MM.1S (cell line): Measurements from ENCODE around the gene ADAM8.

ENCODE experiments used
- CTCF ChIP-seq: fragments of 300-600 bp; sonication (generic); IDR thresholded peaks from 2 replicates; pipeline ENCODE4 v1.5.1; 2016; ENCODE audit warnings: antibody characterized with exemption, low read length, mixed read lengths
- EZH2 ChIP-seq: fragments of 300-600 bp; sonication (generic); optimal IDR thresholded peaks from 2 replicates; pipeline ENCODE3; 2017; ENCODE audit warnings: low read depth, mild to moderate bottlenecking, antibody characterized with exemption, low read length, mixed read lengths

- TF ChIP-seq CTCF (no peak), EZH2 (no peak)
These were observed 33.7 kb upstream of the ADAM8 start for GRCh38 chr10:133310399-133310755.
